Stimulated activated effector memory CD8-positive, alpha-beta T cell treated with anti-CD3 and anti-CD28 coated beads, Interleukin-12 subunit alpha, Interleukin-12 subunit beta, amount 100 ng/mL, for 72 hours (primary cell): Measurements from ENCODE around the gene ASIP.
"Not testable (repeated sequence)": the region's sequence is repeated elsewhere in the genome, so short reads cannot be mapped to it uniquely, and the experiment has no call there.

ENCODE experiments used
- ATAC-seq: fragments of 150-1000 bp; cut with Tn5 transposase; 2 replicates; pipeline ENCODE4 v1.10.0; 2021
- DNase-seq, 2 donors: peaks; one replicate each; pipeline ENCODE4 v3.0.0; 2021 to 2022; ENCODE audit warnings: low spot score in 2 of 2
- H3K27ac Mint-ChIP-seq: one replicate; pipeline ENCODE4 v1.8.0; 2022; ENCODE audit warnings: mild to moderate bottlenecking, mixed read lengths
- H3K36me3 Mint-ChIP-seq: one replicate; pipeline ENCODE4 v1.8.0; 2022; ENCODE audit warnings: mild to moderate bottlenecking, mixed read lengths
- H3K4me1 Mint-ChIP-seq: one replicate; pipeline ENCODE4 v1.8.0; 2022; ENCODE audit warnings: mixed read lengths
- H3K4me3 Mint-ChIP-seq: one replicate; pipeline ENCODE4 v1.8.0; 2022; ENCODE audit warnings: mild to moderate bottlenecking, mixed read lengths
- H3K9me3 Mint-ChIP-seq: one replicate; pipeline ENCODE4 v1.8.0; 2022; ENCODE audit warnings: mixed read lengths

Gene ASIP

DNA sequence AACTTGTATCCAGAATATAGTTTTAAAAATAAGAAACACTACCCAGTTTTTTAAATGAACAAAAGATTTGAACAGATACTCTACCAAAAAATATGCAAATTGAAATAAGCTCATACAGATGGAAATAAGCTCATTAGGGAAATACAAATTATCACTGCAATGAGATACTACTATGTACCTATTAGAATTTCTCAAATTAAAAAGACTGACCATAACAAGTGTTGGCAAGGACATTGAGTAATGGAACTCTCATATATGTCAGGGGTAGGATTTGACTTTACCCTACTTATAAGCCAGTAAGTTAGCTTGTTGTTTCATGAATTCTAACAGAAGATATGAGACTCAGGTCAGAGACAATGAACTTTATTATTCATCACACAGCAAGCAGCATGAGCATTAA is 9.6 kb upstream of the ASIP start:
- ATAC-seq = no peak
- no peak overlapping the region for H3K27ac Mint-ChIP-seq
- H3K9me3 Mint-ChIP-seq = no peaks in the 10 kb centered on the region
- H3K4me3 Mint-ChIP-seq = no peak overlapping the region
- no peaks in the 10 kb centered on the region for H3K4me1 Mint-ChIP-seq
- H3K36me3 Mint-ChIP-seq = no peaks in the 10 kb centered on the region
- DNase-seq = no peak

DNA sequence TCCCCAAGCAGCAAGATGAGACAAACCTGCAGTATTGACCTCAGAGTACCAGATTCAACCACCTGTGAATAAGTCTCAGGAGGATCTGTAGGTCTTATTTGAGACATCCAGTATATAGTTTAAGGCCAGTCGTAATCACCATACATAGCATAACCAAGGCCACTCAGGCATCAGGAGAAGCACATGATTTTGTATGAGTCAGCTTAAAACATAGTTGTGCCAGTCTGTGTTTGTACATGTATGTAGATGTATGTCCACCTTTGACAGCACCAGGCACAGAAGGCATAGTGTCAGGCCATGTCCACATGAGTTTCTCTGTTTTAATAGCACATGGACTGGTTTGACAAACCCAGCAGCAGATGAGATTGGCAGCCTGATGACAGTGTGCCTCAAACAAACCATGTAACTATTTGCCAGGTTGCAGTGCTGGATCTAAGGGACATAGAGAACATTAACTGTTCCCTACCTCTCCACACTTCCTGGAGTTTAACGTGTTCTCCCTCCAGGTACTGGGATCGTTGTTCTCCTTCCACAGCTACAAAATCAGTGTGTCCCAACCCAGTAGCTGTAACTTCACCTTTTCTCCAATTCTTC is 8.6 kb upstream of the ASIP start:
- ATAC-seq (no peak), DNase-seq (no peak)
- H3K36me3 Mint-ChIP-seq = no peaks in the 10 kb centered on the region
- H3K9me3 Mint-ChIP-seq = no peaks in the 10 kb centered on the region
- H3K4me3 Mint-ChIP-seq = no peak overlapping the region
- no peak overlapping the region for H3K27ac Mint-ChIP-seq
- no peaks in the 10 kb centered on the region for H3K4me1 Mint-ChIP-seq

DNA sequence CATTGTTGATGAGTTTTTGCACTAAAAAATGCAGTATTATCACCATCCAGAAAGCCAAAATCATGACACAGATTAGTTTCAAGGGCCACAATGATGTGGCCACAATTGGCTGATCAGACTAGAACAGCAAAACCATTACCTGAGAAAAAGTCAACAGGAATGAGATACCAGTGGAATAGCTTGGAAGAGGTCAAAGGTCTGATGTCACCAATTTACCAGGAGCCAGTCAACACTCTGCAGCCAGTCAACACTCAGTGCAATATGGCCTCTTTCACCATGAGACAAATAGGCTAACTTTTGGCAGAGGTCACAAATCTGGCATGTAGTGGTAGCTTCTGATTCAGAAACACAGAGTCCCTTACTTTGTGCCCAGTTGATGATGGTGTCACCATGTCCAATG is 7.5 kb upstream of the ASIP start:
- Mint-ChIP-seq H3K9me3 (peaks cover 8% of the 10 kb centered on the region), H3K36me3 (no peaks in the 10 kb centered on the region), H3K27ac (no peak overlapping the region), H3K4me3 (no peak overlapping the region), H3K4me1 (no peaks in the 10 kb centered on the region)
- ATAC-seq = no peak
- no peak for DNase-seq

DNA sequence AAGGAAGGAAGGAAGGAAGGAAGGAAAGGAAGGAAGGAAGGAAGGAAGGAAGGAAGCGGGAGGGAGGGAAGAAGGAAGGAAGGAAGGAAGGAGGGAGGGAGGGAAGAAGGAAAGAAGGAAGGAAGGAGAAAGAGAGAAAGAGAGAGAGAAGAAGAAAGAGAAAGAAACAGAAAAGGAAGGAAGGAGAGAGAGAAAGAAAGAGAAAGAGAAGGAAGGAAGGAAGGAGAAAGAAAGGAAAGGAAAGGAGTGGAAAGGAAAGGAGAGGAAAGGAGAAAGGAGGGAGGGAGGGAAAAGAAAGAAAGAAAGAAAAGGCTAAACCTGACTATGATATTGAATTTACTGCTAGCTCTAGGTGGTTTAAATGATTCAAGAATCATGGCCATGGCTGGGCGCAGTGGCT is 5.3 kb upstream of the ASIP start:
- Mint-ChIP-seq H3K4me3 (no peak overlapping the region), H3K4me1 (no peaks in the 10 kb centered on the region), H3K9me3 (peaks cover 10% of the 10 kb centered on the region), H3K36me3 (no peaks in the 10 kb centered on the region), H3K27ac (no peak overlapping the region)
- no peak for ATAC-seq
- DNase-seq = no peak

DNA sequence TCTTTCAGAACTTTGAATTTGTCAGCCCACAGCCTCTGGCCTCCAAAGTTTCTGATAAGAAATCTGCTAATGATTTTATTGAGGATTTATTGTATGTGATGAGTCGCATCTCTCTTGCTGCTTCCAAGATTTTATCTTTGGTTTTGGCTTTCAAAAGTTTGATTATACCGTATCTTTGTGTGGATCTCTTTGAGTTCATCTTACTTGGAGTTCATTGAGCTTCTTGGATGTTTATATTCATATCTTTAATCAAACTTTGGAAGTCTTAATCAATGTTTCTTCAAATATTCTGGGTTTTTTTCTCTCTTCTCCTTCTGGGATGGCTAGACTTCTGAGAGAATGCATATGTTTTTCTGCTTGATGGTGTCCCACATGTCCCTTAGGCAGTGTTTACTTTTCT is 3.3 kb upstream of the ASIP start:
- H3K36me3 Mint-ChIP-seq = no peaks in the 10 kb centered on the region
- ATAC-seq (no peak), DNase-seq (no peak)
- H3K4me1 Mint-ChIP-seq = no peaks in the 10 kb centered on the region
- no peak overlapping the region for H3K27ac Mint-ChIP-seq
- H3K4me3 Mint-ChIP-seq = no peak overlapping the region
- peaks cover 10% of the 10 kb centered on the region for H3K9me3 Mint-ChIP-seq

DNA sequence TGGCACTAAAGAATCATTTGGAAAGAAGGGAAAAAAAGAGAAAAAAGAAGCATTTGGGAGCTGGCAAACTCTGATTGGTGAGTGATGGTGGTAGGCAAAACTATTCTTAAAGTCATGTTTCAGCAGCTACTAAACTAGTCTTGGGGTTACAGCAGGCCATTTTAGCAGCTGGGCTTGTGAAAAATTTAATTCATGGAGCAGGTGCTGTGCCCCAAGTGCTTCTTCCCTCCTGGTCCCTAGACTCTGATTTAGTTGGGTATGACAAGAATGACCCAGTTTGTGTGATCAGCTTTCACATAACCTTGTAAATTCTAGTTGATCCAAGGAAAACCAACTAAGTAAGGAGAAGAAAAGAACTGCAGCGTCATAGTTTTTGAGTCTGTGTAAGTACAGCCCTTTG is 1.1 kb upstream of the ASIP start:
- Mint-ChIP-seq H3K4me3 (no peak overlapping the region), H3K27ac (no peak overlapping the region)
- no peak for ATAC-seq

DNA sequence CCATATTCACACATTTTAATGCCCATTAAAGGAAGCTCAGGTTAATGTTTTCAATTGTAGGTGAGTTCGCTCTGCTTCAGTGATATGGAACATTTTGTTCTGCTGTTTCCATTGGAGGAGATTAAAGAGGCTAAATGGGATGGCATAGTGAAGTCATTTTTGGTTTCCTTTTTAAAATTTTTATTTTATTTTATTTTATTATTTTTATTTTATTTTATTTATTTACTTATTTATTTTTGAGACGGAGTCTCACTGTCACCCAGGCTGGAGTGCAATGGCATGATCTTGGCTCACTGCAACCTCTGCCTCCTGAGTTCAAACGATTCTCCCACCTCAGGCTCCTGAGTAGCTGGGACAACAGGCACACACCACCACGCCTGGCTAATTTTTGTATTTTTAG is 792 bp downstream of the ASIP start:
- not testable (repeated sequence) for ATAC-seq, H3K4me3 Mint-ChIP-seq, DNase-seq, H3K4me1 Mint-ChIP-seq, H3K36me3 Mint-ChIP-seq, H3K27ac Mint-ChIP-seq, H3K9me3 Mint-ChIP-seq

More for the DNA sequence above, 1.1 kb upstream of the ASIP start:
- DNase-seq = no peak
- peaks cover 10% of the 10 kb centered on the region for H3K9me3 Mint-ChIP-seq
- H3K4me1 Mint-ChIP-seq = no peaks in the 10 kb centered on the region
- no peaks in the 10 kb centered on the region for H3K36me3 Mint-ChIP-seq

DNA sequence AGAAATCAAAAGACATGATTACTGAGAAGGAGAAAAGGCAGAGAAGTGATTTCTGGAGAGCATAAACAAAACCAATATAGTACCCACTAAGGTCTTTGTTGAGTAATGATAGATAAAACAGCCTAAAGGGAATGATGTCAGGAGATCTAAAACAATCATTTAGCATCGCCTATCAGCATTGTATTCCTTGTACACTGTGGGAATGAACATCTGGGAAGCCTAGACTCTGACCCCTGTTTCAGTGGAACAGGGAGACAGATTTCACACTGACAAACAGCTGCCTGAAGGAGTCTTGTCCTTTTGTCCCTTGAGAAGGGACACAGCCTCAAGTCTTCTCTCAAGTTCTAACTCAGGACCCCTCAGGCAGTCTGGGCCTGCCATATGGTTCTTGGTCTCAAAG is 1.7 kb downstream of the ASIP start:
- Mint-ChIP-seq H3K27ac (no peak overlapping the region), H3K36me3 (no peaks in the 10 kb centered on the region), H3K4me3 (no peak overlapping the region), H3K4me1 (no peaks in the 10 kb centered on the region), H3K9me3 (peaks cover 9% of the 10 kb centered on the region)
- no peak for ATAC-seq
- no peak for DNase-seq

DNA sequence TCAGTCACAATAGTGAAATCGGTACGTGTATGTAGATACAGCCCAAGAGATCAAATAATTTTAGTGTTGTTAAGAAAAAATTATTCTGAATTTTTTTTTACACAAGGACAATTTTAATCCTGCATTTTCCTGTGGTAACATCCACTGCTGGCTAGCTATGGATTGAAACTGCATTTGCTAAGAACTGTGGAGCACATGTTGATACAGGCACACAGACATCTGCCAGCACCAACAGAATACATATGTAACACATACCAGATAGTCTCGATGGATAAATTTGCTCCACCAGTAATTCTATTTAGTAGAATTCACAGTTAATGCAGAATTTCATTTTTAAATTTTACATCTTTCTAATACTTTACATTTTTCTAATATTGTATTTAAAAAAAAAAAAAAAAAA is 2.2 kb downstream of the ASIP start:
- no peak overlapping the region for H3K27ac Mint-ChIP-seq
- no peaks in the 10 kb centered on the region for H3K36me3 Mint-ChIP-seq
- DNase-seq (no peak), ATAC-seq (no peak)
- H3K4me1 Mint-ChIP-seq = no peaks in the 10 kb centered on the region
- H3K9me3 Mint-ChIP-seq = peaks cover 4% of the 10 kb centered on the region
- H3K4me3 Mint-ChIP-seq = no peak overlapping the region

DNA sequence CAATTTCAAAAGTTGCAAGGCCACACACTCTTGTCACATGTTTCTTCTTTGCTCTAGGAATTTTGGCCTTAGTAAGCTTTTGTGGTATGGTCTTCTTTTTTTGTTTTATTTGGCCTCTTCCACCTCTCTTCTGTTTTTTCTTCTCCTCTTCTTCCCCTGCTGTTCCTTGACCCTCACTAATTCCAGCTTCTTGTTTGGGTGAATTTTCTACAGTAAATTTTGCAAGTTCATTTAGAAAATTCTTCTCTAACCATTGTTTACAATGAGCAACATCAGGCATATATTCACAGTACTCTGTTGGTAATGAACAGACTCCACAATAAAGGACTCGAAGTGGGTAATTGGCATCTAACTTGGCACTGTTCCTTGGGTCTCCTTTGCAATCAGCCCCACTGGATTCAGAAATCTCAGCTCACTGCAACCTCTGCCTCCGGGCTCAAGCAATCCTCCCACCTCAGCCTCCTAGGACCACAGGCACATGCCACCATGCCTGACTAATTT is 5.0 kb downstream of the ASIP start:
- Mint-ChIP-seq H3K4me3 (no peak overlapping the region), H3K36me3 (no peaks in the 10 kb centered on the region), H3K27ac (no peak overlapping the region), H3K9me3 (no peaks in the 10 kb centered on the region), H3K4me1 (peaks cover 11% of the 10 kb centered on the region)
- no peak for DNase-seq
- no peak for ATAC-seq

DNA sequence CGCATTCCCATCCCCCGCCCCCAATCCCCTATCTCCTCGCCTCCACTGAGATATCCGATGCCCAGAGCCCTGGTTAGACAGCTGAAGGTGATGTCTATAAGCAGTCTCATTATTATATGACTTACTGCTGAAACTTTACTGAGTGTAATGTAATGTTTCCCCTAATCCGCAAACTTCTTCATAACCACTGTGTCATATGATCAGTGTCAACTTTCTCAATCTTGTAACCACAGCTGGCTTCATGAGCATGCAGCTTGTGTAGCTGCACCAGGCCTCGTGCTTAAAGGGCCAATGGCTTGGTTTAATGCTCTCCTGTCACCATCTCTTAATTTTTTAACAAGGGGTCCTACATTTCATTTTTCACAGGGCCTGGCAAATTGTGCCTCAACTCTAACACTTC is 8.1 kb downstream of the ASIP start:
- Mint-ChIP-seq H3K27ac (no peak overlapping the region), H3K36me3 (no peaks in the 10 kb centered on the region), H3K4me3 (no peak overlapping the region), H3K9me3 (no peaks in the 10 kb centered on the region), H3K4me1 (peaks cover 11% of the 10 kb centered on the region)
- peak; percentile 97 for ATAC-seq
- no peak for DNase-seq

DNA sequence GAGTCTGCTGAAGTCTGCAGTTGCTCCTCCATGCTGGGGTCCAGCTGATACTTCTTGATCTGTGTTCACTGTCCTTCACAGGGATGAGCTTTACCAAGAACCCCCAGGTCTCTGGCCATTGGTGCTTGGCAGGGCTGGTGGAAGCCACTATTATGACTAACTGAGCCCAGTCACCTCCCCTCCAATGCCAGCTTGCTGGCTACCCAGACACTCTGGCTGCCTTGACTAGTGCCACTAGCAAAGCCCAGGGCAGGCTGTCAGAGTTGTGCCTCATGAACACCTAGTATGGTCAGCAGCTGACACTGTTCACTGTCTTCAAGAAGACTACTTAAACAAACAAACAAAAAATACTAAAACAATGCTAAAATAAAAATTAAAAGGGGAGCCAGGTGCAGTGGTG is 8.8 kb downstream of the ASIP start:
- ATAC-seq = no peak
- Mint-ChIP-seq H3K4me1 (peaks cover 11% of the 10 kb centered on the region), H3K4me3 (no peak overlapping the region), H3K36me3 (no peaks in the 10 kb centered on the region), H3K27ac (no peak overlapping the region), H3K9me3 (no peaks in the 10 kb centered on the region)
- no peak for DNase-seq

DNA sequence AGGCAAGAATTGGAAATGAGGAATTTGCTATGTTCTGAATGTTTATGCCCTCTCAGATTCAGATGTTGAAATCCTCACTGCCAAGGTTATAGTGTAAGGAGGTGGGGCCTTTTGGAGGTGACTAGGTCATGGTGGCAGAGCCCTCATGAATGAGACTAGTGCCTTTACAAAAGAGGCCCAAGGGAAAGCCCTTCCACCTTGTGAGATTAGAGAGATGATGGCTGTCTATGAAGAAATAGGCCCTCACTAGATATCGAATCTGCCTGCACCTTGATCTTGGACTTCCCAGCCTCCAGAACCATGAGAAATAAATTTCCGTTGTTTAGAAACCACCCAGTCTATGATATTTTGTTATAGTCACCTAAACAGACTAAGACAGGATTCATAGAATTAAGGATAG is 10.4 kb downstream of the ASIP start:
- no peaks in the 10 kb centered on the region for H3K9me3 Mint-ChIP-seq
- no peak for ATAC-seq
- no peaks in the 10 kb centered on the region for H3K36me3 Mint-ChIP-seq

DNA sequence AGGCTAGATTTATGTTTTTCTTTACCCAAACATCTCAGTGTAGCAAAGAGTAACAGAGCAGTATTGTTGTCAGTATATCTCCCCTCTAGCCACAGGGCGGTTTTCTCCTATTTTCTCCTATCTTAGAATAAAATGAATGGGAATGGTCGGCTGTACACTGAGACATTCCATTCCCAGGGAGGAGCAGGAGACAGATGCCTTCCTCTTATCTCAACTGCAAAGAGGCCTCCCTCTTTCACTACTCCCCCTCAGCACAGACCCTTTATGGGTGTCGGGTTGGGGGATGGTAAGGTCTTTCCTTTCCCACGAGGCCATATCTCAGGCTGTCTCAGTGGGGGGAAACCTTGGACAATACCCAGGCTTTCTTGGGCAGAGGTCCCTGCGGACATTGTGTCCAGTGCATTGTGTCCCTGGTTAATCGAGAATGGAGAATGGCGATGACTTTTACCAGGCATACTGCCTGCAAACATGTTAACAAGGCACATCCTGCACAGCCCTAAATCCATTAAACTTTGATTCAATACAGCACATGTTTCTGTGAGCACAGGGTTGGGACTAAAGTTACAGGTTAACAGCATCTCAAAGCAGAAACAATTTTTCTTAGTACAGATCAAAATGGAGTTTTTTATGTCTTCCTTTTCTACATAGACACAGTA is 11.3 kb downstream of the ASIP start:
- H3K27ac Mint-ChIP-seq, H3K4me3 Mint-ChIP-seq, H3K36me3 Mint-ChIP-seq, DNase-seq, H3K9me3 Mint-ChIP-seq, ATAC-seq: not testable (repeated sequence)
- peaks cover 11% of the 10 kb centered on the region for H3K4me1 Mint-ChIP-seq

More for the DNA sequence above, 10.4 kb downstream of the ASIP start:
- H3K4me1 Mint-ChIP-seq = peaks cover 11% of the 10 kb centered on the region
- H3K27ac Mint-ChIP-seq = no peak overlapping the region
- no peak overlapping the region for H3K4me3 Mint-ChIP-seq
- no peak for DNase-seq

DNA sequence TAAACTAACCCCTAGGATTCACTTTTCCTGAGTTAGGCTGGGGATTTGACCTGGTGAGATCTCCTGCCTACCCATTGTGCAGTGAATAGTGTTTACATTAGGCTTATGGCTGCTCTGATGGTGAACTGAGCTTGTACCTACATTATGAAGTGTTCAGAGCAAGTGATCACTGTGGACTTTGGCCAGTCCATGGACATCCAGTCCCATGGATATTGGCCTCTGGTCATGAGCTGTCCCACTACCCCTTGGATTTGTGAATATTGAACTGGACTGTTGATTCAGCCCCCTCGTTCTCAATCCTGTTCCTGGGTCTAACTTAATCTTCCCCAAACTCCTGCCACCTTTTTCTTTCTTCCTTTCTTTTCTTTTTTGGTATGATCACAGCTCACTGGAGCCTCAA is 13.8 kb downstream of the ASIP start:
- H3K4me1 Mint-ChIP-seq = peaks cover 2% of the 10 kb centered on the region
- no peak overlapping the region for H3K27ac Mint-ChIP-seq
- no peaks in the 10 kb centered on the region for H3K9me3 Mint-ChIP-seq
- H3K36me3 Mint-ChIP-seq = no peaks in the 10 kb centered on the region
- ATAC-seq (no peak), DNase-seq (no peak)
- no peak overlapping the region for H3K4me3 Mint-ChIP-seq

DNA sequence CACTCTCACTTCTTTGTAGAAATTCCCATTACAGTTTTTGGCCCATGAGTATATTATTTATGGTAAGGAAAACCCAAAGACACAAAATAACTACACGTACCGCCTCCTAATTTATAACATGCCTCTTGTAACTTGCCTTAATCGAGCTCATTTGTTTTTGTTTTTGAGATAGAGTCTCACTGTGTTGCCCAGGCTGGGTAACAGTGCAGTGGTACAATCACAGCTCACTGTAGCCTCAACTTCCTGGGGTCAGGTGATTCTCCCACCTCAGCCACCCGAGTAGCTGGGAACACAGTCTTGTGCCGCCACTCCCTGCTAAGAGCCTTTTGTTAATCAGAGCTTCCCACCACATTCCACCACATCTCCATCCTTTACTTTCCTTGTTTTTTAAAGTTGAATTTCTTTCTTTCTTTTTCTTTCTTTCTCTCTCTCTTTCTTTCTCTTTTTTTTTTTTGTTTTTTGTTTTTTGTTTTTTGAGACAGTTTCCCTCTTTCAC is 15.5 kb downstream of the ASIP start:
- Mint-ChIP-seq H3K4me1 (no peaks in the 10 kb centered on the region), H3K4me3 (no peak overlapping the region), H3K27ac (no peak overlapping the region), H3K9me3 (no peaks in the 10 kb centered on the region), H3K36me3 (no peaks in the 10 kb centered on the region)
- DNase-seq (no peak), ATAC-seq (no peak)
